Activated CD4-positive, alpha-beta T cell treated with anti-CD3 and anti-CD28 coated beads for 24 hours (primary cell): ENCODE results near the gene REXO5.

ENCODE experiments used
- DNase-seq, 2 donors: peaks; one replicate each; pipeline ENCODE4 v3.0.0-alpha.2; 2020; ENCODE audit warnings: low read depth in 2 of 2

REXO5 gene

GRCh38 chr16:20871941-20872815 is 65.9 kb downstream of the REXO5 start:
- DNase-seq = no peak

- DNase-seq = no peak
Observed at GRCh38 chr16:20873331-20873730, 67.0 kb downstream of the REXO5 start.

- no peak for DNase-seq
Observed at GRCh38 chr16:20874088-20874581, 67.8 kb downstream of the REXO5 start.

GRCh38 chr16:20875355-20875650 is 69.0 kb downstream of the REXO5 start:
- DNase-seq = no peak

- no peak for DNase-seq
Observed at GRCh38 chr16:20878682-20879147, 72.4 kb downstream of the REXO5 start.

- no peak for DNase-seq
Observed at GRCh38 chr16:20879175-20880040, 73.1 kb downstream of the REXO5 start.

GRCh38 chr16:20880867-20881502 is 74.7 kb downstream of the REXO5 start:
- DNase-seq = no peak

- no peak for DNase-seq
Observed at GRCh38 chr16:20881503-20881878, 75.2 kb downstream of the REXO5 start.

GRCh38 chr16:20883554-20884239 is 77.4 kb downstream of the REXO5 start:
- DNase-seq = no peak

GRCh38 chr16:20884240-20884556 is 77.9 kb downstream of the REXO5 start:
- no peak for DNase-seq

- no peak for DNase-seq
Observed at GRCh38 chr16:20886320-20886719, 80.0 kb downstream of the REXO5 start.

GRCh38 chr16:20887207-20887606 is 80.9 kb downstream of the REXO5 start:
- no peak for DNase-seq

- DNase-seq = no peak
Observed at GRCh38 chr16:20889625-20890275, 83.4 kb downstream of the REXO5 start.

- DNase-seq = no peak
Observed at GRCh38 chr16:20894388-20894787, 88.1 kb downstream of the REXO5 start.

GRCh38 chr16:20897253-20897897 is 91.0 kb downstream of the REXO5 start:
- DNase-seq = no peak

GRCh38 chr16:20897922-20898321 is 91.6 kb downstream of the REXO5 start:
- DNase-seq = no peak

GRCh38 chr16:20899071-20899470 is 92.7 kb downstream of the REXO5 start:
- no peak for DNase-seq
